ENCODE results near the gene SNX6.

DNA sequence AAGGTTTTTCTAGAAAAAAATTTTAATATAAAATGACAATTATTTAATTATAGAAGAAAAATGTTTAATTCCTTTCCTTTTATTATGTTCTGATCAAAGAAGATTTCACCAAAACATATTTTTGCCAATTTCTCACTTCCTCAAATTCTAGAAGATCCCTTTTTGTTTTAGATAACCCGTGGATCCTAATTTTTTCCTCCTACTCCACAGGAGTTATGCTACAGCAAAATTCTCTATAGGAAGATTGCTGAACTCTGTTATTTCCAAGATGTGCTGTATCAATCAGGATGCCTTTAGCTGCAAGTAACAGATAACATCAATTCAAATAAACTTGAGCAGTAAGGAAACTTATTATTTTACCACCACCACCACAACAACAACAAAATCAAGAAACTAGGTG is 3.8 kb upstream of the SNX6 start:
- TF ChIP-seq, protein P1, sequence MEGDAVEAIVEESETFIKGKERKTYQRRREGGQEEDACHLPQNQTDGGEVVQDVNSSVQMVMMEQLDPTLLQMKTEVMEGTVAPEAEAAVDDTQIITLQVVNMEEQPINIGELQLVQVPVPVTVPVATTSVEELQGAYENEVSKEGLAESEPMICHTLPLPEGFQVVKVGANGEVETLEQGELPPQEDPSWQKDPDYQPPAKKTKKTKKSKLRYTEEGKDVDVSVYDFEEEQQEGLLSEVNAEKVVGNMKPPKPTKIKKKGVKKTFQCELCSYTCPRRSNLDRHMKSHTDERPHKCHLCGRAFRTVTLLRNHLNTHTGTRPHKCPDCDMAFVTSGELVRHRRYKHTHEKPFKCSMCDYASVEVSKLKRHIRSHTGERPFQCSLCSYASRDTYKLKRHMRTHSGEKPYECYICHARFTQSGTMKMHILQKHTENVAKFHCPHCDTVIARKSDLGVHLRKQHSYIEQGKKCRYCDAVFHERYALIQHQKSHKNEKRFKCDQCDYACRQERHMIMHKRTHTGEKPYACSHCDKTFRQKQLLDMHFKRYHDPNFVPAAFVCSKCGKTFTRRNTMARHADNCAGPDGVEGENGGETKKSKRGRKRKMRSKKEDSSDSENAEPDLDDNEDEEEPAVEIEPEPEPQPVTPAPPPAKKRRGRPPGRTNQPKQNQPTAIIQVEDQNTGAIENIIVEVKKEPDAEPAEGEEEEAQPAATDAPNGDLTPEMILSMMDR (IDR thresholded peaks at IDR 0.05): no peak
- no peak for TF ChIP-seq POLR2A (IDR thresholded peaks at IDR 0.05)
- TF ChIP-seq POLR2AphosphoS5 (IDR thresholded peaks at IDR 0.05): no peak
- TF ChIP-seq EP300 (IDR thresholded peaks at IDR 0.05): no peak

Data from sigmoid colon (tissue), 4 donors.